Kidney glomerular epithelial cell (primary cell): ENCODE measurements around the gene MTMR11.

ENCODE experiments used
- DNase-seq: peaks from one replicate; lab custom pipeline; 2025; lab: John Stamatoyannopoulos, UW

MTMR11 gene

GRCh38 chr1:149936992-149937705 lies 470 bp upstream of the MTMR11 start:
- peak; percentile 78 for DNase-seq

- no peak for DNase-seq
Observed at GRCh38 chr1:149934356-149934755, 2.3 kb downstream of the MTMR11 start.

DNA sequence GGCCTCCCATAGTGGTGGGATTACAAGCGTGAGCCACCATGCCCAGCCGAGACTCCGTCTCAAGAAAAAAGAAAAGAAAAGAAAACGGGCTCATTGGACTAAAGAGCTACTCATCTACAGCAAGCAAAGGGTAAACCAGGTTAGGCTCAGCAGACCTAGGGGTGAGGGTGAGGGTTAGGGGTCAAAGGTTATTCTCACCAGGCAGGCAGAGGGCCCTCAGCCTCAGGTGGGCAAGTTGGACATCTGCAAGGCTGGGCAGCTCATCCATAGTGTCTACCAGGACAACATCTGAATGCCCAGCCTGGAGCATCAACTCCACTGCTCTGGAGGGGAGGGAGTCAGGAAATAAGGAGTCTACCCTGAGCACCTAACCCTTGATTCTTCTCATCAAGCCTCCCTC lies 3.5 kb downstream of the MTMR11 start:
- DNase-seq: no peak

DNA sequence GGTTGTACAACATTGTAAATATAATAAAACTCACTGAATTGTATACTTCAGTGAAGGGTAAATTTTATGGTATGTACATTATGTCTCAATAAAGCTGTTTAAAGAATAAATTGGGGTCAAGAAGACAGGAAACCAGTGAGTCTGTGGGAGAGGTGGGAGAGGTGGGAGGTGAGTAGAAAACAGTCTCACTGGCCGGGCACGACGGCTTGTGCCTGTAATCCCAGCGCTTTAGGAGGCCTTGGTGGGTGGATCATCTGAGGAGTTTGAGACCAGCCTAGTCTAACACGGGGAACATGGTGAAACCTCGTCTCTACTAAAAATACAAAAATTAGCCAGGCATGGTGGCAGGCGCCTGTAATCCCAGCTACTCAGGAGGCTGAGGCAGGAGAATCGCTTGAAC lies 4.2 kb downstream of the MTMR11 start:
- no peak for DNase-seq

GRCh38 chr1:149931212-149931790 lies 5.4 kb downstream of the MTMR11 start:
- no peak for DNase-seq

- DNase-seq: no peak
Observed at GRCh38 chr1:149929856-149930255, 6.8 kb downstream of the MTMR11 start.

- DNase-seq: no peak
Observed at GRCh38 chr1:149928401-149928724, 8.3 kb downstream of the MTMR11 start.

- peak; percentile 95 for DNase-seq
Observed at GRCh38 chr1:149927563-149928400, 8.9 kb downstream of the MTMR11 start, which contains the start of gene SF3B4. SF3B4 (minus strand) TSS chr1:149927803; CDS start chr1:149927759, 44 bp downstream.

DNA sequence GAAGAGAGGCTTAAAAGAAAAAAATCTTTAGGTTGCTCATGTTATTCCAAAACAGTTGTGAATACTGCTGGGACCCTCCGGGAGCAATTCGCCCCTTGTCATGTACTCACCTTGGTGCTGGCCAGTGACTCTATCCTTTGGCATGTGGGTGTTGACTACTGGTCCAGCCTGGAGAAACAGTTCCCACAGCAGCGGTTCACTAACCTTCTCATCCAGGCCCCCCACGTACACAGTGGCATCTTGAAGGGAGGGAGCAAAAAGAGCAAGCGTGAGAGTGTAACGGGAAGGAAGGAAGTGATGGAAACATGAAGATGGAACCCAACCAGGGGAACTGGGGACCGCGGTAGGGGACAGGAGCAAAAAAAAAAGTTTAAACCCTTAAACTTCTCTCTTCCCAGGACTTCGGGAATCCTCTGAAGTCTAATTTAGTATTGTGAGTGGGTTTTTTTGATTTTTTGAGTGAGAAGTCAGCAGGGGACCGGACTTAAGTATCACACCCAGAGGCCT lies 9.6 kb downstream of the MTMR11 start:
- peak; percentile 17 for DNase-seq

GRCh38 chr1:149926296-149926695 lies 10.4 kb downstream of the MTMR11 start:
- no peak for DNase-seq

GRCh38 chr1:149925751-149926150 lies 10.9 kb downstream of the MTMR11 start:
- no peak for DNase-seq

- DNase-seq: no peak
Observed at GRCh38 chr1:149925345-149925744, 11.3 kb downstream of the MTMR11 start.

GRCh38 chr1:149923626-149924025 lies 13.1 kb downstream of the MTMR11 start:
- DNase-seq: no peak

GRCh38 chr1:149917571-149918144 lies 19.0 kb downstream of the MTMR11 start, which contains the start of gene SV2A:
SV2A (minus strand) TSS chr1:149917844; CDS start chr1:149913840, 4,004 bp downstream.
- no peak for DNase-seq

DNA sequence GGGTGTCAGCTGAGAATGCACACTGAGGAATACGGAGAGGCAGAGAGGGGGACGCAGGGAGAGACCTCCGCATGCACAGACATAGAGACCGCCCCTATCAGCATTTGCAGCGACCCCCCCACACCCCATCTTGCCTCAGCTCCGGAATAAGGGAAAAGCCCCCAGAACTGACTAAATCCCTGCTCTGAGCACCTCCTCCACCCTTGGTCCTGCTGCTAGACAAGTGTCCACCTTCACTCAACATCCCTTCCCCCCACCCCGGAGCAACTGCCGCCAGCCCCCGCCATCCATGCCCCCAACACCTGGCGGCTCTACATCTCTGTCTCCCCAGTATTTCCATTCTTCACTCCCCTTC lies 19.8 kb downstream of the MTMR11 start:
- DNase-seq: no peak

GRCh38 chr1:149916193-149916897 lies 20.3 kb downstream of the MTMR11 start:
- DNase-seq: no peak

- no peak for DNase-seq
Observed at GRCh38 chr1:149915429-149916192, 21.1 kb downstream of the MTMR11 start.

- no peak for DNase-seq
Observed at GRCh38 chr1:149914545-149914944, 22.1 kb downstream of the MTMR11 start.

DNA sequence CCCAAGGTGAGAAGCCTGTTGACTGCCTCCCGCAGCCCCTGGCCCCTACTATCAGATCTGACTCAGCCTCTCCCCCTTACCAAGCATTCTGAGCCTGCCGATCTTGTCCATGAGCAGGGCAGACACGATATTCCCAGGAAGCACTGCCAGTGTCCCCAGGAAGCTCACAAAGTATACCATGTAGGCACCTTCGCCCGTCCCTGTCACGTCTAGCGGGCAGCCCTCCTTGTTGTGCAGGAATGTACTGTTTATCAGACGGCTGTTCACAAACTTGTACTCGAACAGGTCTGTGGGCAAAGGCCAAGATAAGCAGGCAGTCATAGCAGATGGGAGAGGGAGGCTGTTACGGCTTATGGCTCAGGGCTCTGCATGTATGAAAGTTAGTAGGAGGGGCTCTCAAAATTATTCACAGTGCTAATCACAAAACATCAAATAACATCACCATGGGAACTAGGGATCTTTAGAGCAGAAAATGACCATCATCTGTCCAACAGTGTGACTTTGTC lies 30.1 kb downstream of the MTMR11 start:
- no peak for DNase-seq

DNA sequence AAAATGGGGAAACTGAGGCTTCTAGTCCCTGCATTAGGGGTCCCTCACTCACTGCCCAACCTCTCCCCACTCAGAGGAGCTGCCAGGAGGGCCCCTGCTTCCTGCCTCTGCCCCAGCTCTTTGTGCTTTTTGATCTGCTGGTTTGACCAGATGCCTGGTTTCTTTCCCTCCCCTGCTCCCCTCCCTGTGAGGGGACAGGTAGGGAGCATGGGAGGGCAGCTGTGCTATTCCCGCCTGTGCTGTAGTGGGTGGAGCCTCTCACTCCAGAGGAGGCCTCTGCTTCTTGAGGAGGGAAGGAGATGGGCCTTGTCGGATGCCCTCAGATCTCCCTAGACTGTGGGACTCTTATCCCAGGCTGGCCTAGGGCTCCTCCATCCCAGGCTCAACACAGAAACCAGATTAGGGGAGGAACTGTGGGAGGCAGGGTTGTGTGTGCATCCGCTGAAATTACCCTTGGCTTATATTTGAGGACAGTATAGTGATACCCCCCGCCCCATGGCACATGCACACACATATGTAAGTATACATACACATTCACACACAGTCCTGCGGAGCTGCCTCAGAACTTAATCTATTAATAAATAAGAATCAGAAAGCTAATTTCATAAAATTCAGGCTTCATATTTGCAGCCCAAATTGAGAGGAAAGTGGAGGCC lies 32.7 kb downstream of the MTMR11 start:
- DNase-seq: no peak
